OCI-LY1 (cell line): ENCODE data around the gene USP17L18.
"Not testable (repeated sequence)": the region's sequence is repeated elsewhere in the genome, so short reads cannot be mapped to it uniquely, and the experiment has no call there.

ENCODE experiments used
- EZH2 ChIP-seq: fragments of 200-600 bp; sonication (generic), shearing (Covaris generic); IDR thresholded peaks from 2 replicates; pipeline ENCODE4 v1.8.0; 2017; ENCODE audit warnings: borderline replicate concordance, mixed run types, mild to moderate bottlenecking, antibody characterized with exemption, low read length, moderate library complexity, mixed read lengths
- TF ChIP-seq, protein P1 (sequence below): fragments of 200-600 bp; sonication (generic), shearing (Covaris generic); IDR thresholded peaks from 2 replicates; pipeline ENCODE4 v1.5.1; 2017; ENCODE audit warnings: mild to moderate bottlenecking, antibody characterized with exemption, low read length, moderate library complexity, mixed read lengths

DNA sequence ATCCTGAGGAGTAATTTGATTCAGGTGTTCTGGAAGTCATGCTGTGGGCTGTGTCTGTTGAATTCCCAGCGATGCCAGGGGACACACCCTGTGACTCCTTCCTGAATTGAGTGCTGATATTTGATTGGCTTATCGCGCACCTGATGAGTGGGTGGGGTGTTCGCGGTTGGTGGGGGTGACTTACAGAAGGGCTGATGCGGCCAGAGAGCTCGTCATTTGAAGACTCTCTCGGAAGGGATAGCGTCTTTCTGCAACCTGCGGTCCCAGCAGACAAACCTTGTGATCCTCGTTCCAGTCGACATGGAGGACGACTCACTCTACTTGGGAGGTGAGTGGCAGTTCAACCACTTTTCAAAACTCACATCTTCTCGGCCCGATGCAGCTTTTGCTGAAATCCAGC lies 14.3 kb upstream of the USP17L18 start, which contains the start of gene USP17L15:
- TF ChIP-seq, protein P1, sequence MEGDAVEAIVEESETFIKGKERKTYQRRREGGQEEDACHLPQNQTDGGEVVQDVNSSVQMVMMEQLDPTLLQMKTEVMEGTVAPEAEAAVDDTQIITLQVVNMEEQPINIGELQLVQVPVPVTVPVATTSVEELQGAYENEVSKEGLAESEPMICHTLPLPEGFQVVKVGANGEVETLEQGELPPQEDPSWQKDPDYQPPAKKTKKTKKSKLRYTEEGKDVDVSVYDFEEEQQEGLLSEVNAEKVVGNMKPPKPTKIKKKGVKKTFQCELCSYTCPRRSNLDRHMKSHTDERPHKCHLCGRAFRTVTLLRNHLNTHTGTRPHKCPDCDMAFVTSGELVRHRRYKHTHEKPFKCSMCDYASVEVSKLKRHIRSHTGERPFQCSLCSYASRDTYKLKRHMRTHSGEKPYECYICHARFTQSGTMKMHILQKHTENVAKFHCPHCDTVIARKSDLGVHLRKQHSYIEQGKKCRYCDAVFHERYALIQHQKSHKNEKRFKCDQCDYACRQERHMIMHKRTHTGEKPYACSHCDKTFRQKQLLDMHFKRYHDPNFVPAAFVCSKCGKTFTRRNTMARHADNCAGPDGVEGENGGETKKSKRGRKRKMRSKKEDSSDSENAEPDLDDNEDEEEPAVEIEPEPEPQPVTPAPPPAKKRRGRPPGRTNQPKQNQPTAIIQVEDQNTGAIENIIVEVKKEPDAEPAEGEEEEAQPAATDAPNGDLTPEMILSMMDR: not testable (repeated sequence)
- not testable (repeated sequence) for TF ChIP-seq EZH2
